Measurements from ENCODE around the gene ADGRG2. TPM values are rescaled to one million over a fixed set of nuclear protein-coding genes. Genes with fewer than 3 reads are reported as not detected.

ADGRG2 gene
- total RNA-seq, 3 donors from 2014 or later: 0.66 to 1.3 (median 0.96) TPM

DNA sequence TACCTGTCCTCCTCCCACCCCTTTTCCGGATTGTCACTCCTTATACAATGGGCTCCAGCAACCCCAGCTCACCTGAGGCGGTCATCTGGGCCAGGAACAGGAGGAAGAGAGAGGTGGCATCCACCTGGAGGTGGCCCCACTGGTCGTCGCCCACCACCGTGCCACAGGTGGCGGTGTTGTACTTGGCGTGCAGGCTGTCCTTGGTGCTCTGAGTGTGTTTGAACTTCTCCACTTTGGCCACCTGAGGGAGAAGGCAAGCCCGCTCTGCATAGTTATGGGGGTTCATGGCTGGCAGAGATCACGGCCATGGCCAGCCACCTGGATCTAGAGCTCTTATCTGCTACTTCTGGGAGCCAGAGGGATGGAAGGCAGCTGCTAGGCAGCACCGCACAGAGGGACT is 171.2 kb downstream of the ADGRG2 start:
- no peaks in the 10 kb centered on the region for H3K9me3 ChIP-seq
- no peaks in the 10 kb centered on the region for H3K36me3 ChIP-seq
- H3K4me1 ChIP-seq: no peaks in the 10 kb centered on the region
- H3K27ac ChIP-seq: no peak overlapping the region
- TF ChIP-seq POLR2A (IDR thresholded peaks at IDR 0.05): no peak
- TF ChIP-seq POLR2AphosphoS5 (IDR thresholded peaks at IDR 0.05): no peak
- TF ChIP-seq, protein P1, sequence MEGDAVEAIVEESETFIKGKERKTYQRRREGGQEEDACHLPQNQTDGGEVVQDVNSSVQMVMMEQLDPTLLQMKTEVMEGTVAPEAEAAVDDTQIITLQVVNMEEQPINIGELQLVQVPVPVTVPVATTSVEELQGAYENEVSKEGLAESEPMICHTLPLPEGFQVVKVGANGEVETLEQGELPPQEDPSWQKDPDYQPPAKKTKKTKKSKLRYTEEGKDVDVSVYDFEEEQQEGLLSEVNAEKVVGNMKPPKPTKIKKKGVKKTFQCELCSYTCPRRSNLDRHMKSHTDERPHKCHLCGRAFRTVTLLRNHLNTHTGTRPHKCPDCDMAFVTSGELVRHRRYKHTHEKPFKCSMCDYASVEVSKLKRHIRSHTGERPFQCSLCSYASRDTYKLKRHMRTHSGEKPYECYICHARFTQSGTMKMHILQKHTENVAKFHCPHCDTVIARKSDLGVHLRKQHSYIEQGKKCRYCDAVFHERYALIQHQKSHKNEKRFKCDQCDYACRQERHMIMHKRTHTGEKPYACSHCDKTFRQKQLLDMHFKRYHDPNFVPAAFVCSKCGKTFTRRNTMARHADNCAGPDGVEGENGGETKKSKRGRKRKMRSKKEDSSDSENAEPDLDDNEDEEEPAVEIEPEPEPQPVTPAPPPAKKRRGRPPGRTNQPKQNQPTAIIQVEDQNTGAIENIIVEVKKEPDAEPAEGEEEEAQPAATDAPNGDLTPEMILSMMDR (IDR thresholded peaks at IDR 0.05): no peak
- peaks cover 0 to 9% of the 10 kb centered on the region in 2 donors for H3K27me3 ChIP-seq
- DNase-seq (ENCODE audit: low spot score in 2 of 2): no peak
- H3K4me3 ChIP-seq: no peak overlapping the region
- intact Hi-C loops (cut with DNase I; ENCODE audit: low total_unique reads): no loop called here

GRCh38 chrX:18949944-18950301 is 172.3 kb downstream of the ADGRG2 start:
- no peaks in the 10 kb centered on the region for H3K36me3 ChIP-seq
- no peak for DNase-seq (ENCODE audit: low spot score in 2 of 2)
- H3K27me3 ChIP-seq: peaks cover 0 to 9% of the 10 kb centered on the region in 2 donors
- H3K9me3 ChIP-seq: no peaks in the 10 kb centered on the region
- no peak overlapping the region for H3K27ac ChIP-seq
- intact Hi-C loops (cut with DNase I; ENCODE audit: low total_unique reads): loop anchor here (5.0 kb wide), 1 partner anchor 1093 kb away; no protein-coding TSS in a partner anchor
- no peak for TF ChIP-seq POLR2A (IDR thresholded peaks at IDR 0.05)
- TF ChIP-seq POLR2AphosphoS5 (IDR thresholded peaks at IDR 0.05): no peak
- TF ChIP-seq, protein P1 (IDR thresholded peaks at IDR 0.05): no peak
- no peaks in the 10 kb centered on the region for H3K4me1 ChIP-seq
- no peak overlapping the region for H3K4me3 ChIP-seq

GRCh38 chrX:18949291-18949943 is 172.9 kb downstream of the ADGRG2 start:
- DNase-seq (ENCODE audit: low spot score in 2 of 2): no peak
- Histone ChIP-seq H3K4me3 (no peak overlapping the region), H3K4me1 (no peaks in the 10 kb centered on the region), H3K9me3 (no peaks in the 10 kb centered on the region), H3K27ac (no peak overlapping the region), H3K36me3 (no peaks in the 10 kb centered on the region), H3K27me3 (peaks cover 0 to 9% of the 10 kb centered on the region in 2 donors)
- TF ChIP-seq POLR2AphosphoS5 (IDR thresholded peaks at IDR 0.05): no peak
- intact Hi-C loops (cut with DNase I; ENCODE audit: low total_unique reads): loop anchor here (5.0 kb wide), 1 partner anchor 1092 kb away; no protein-coding TSS in a partner anchor

DNA sequence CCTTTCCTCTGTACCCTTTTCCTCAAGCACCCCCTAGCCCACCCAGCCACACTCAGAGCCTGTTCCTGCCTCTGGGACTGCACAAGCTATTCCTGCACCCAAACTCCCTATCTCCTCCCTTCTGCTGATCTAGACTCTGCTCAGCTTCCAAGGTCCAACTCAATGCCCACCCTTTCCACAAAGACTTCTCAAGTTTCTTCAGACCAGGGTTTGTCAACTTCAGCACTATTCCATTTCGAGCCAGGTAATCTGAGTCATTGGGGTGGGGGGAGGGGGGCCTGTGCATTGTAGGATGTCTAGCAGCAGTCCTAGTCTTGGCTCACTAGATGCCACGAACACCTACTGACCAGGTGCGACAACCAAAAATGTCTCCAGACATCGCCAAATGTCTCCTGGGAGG is 175.7 kb downstream of the ADGRG2 start:
- Histone ChIP-seq H3K27me3 (peaks cover 0 to 9% of the 10 kb centered on the region in 2 donors), H3K4me3 (no peak overlapping the region), H3K4me1 (no peaks in the 10 kb centered on the region), H3K36me3 (no peaks in the 10 kb centered on the region), H3K27ac (no peak overlapping the region), H3K9me3 (no peaks in the 10 kb centered on the region)
- DNase-seq (ENCODE audit: low spot score in 2 of 2): no peak
- intact Hi-C loops (cut with DNase I; ENCODE audit: low total_unique reads): loop anchor here (5.0 kb wide), 1 partner anchor 1089 kb away; no protein-coding TSS in a partner anchor
- TF ChIP-seq, protein P1 (IDR thresholded peaks at IDR 0.05): no peak
- TF ChIP-seq POLR2AphosphoS5 (IDR thresholded peaks at IDR 0.05) (no peak), POLR2A (IDR thresholded peaks at IDR 0.05) (no peak)

- no peak for TF ChIP-seq POLR2AphosphoS5 (IDR thresholded peaks at IDR 0.05)
- TF ChIP-seq, protein P1 (IDR thresholded peaks at IDR 0.05): no peak
- no peak for TF ChIP-seq POLR2A (IDR thresholded peaks at IDR 0.05)
- no peaks in the 10 kb centered on the region for H3K36me3 ChIP-seq
- no peaks in the 10 kb centered on the region for H3K4me1 ChIP-seq
- no peak overlapping the region for H3K27ac ChIP-seq
- DNase-seq (ENCODE audit: low spot score in 2 of 2): no peak
- peaks cover 0 to 9% of the 10 kb centered on the region in 2 donors for H3K27me3 ChIP-seq
- no peaks in the 10 kb centered on the region for H3K9me3 ChIP-seq
- H3K4me3 ChIP-seq: no peak overlapping the region
- intact Hi-C loops (cut with DNase I; ENCODE audit: low total_unique reads): loop anchor here (5.0 kb wide), 1 partner anchor 1089 kb away; no protein-coding TSS in a partner anchor
Measured at GRCh38 chrX:18946157-18946556, 176.1 kb downstream of the ADGRG2 start.

Measured in breast epithelium (tissue), 4 donors.